ENCODE measurements around the gene PRCP. TPM values are rescaled to one million over a fixed set of nuclear protein-coding genes. Genes with fewer than 3 reads are reported as not detected.
"Not testable (repeated sequence)": the region's sequence is repeated elsewhere in the genome, so short reads cannot be mapped to it uniquely, and the experiment has no call there.

PRCP gene
- total RNA-seq, 4 donors from 2014 or later: 7.1 to 17.8 (median 9.5) TPM

DNA sequence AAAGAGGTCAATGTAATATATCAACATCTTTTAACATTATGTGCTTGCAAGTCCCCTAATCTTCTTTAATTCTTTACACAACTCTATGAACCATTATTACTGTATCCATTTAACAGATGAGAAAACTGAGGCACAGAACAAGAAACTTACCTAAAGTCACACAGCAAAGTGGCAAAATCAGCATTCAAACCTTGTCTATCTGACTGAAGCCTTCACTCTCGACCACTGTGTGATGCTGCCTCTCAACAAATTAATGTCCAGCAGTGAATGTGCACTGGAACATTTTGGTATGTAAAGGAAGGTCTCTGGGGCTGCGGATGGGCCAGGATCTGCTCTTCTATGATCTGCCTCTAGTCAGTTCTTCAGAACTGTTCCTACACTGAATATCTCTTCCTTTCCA is 42.1 kb downstream of the PRCP start:
- Histone ChIP-seq H3K27ac (no peak overlapping the region), H3K27me3 (no peaks in the 10 kb centered on the region), H3K9me3 (no peaks in the 10 kb centered on the region), H3K36me3 (no peaks in the 10 kb centered on the region), H3K4me3 (no peak overlapping the region), H3K4me1 (peaks cover 0 to 10% of the 10 kb centered on the region in 2 donors)
- TF ChIP-seq CTCF (IDR thresholded peaks at IDR 0.05 in 4 of 5, conservative IDR thresholded peaks at IDR 0.05 in 1 of 5) (no peak), POLR2A (IDR thresholded peaks at IDR 0.05) (no peak)
- intact Hi-C loops (cut with DNase I; ENCODE audit: low total_unique reads): no loop called here
- DNase-seq (no peak), ATAC-seq (no peak)
- in situ Hi-C loops (cut with MboI; ENCODE audit: low sequenced_read_pairs in 4 of 4): loop anchor here in 1 of 4 donors (25.0 kb wide), 1 partner anchor 954 kb away; no protein-coding TSS in a partner anchor

DNA sequence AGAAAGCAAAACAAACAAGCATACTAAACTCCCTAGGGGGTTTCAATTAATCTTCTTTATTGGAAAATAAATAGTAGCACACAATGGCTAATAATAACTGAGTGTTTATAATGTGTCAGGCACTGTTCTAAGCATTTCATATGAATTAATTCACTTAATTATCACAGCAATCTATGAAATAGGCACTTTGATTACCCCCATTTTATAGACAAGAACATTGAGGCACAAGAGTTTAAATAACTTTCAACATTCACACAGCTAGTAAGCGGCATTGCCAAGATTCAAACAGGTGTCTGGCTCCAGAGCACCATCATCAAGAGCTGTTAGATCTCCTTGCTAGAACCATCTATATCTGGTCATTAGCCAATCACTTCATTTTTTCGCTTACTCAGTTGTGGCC is 43.1 kb downstream of the PRCP start:
- intact Hi-C loops (cut with DNase I; ENCODE audit: low total_unique reads) (no loop called here), in situ Hi-C loops (cut with MboI; ENCODE audit: low sequenced_read_pairs in 4 of 4) (loop anchor here in 1 of 4 donors (25.0 kb wide), 1 partner anchor 955 kb away; no protein-coding TSS in a partner anchor)
- TF ChIP-seq CTCF (IDR thresholded peaks at IDR 0.05 in 4 of 5, conservative IDR thresholded peaks at IDR 0.05 in 1 of 5): no peak
- TF ChIP-seq POLR2A (IDR thresholded peaks at IDR 0.05): no peak
- Histone ChIP-seq H3K27me3 (no peaks in the 10 kb centered on the region), H3K9me3 (no peaks in the 10 kb centered on the region), H3K4me3 (no peak overlapping the region), H3K4me1 (peaks cover 0 to 10% of the 10 kb centered on the region in 2 donors), H3K36me3 (no peaks in the 10 kb centered on the region), H3K27ac (no peak overlapping the region)
- ATAC-seq (no peak), DNase-seq (no peak)

DNA sequence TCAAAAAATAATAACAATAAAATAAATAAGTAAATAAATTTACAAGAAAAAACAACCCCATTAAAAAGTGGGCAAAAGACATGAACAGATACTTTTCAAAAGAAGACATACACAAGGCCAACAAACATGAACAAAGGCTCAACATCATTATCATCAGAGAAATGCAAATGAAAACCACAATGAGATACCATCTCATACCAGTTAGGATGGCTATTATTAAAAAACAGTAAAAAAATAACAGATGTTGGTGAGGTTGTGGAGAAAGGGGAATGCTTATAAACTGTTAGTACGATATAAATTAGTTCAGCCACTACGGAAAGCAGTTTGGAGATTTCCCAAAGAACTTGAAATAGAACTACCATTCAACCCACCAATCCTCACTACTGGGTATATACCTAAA is 44.6 kb downstream of the PRCP start:
- DNase-seq: no peak
- ATAC-seq: no peak
- TF ChIP-seq POLR2A (IDR thresholded peaks at IDR 0.05) (no peak), CTCF (IDR thresholded peaks at IDR 0.05 in 4 of 5, conservative IDR thresholded peaks at IDR 0.05 in 1 of 5) (no peak)
- no peak overlapping the region for H3K27ac ChIP-seq
- intact Hi-C loops (cut with DNase I; ENCODE audit: low total_unique reads) (no loop called here), in situ Hi-C loops (cut with MboI; ENCODE audit: low sequenced_read_pairs in 4 of 4) (loop anchor here in 1 of 4 donors (25.0 kb wide), 1 partner anchor 957 kb away; no protein-coding TSS in a partner anchor)
- H3K4me3 ChIP-seq: no peak overlapping the region
- no peaks in the 10 kb centered on the region for H3K36me3 ChIP-seq
- no peaks in the 10 kb centered on the region for H3K27me3 ChIP-seq
- peaks cover 0 to 10% of the 10 kb centered on the region in 2 donors for H3K4me1 ChIP-seq
- H3K9me3 ChIP-seq: no peaks in the 10 kb centered on the region

DNA sequence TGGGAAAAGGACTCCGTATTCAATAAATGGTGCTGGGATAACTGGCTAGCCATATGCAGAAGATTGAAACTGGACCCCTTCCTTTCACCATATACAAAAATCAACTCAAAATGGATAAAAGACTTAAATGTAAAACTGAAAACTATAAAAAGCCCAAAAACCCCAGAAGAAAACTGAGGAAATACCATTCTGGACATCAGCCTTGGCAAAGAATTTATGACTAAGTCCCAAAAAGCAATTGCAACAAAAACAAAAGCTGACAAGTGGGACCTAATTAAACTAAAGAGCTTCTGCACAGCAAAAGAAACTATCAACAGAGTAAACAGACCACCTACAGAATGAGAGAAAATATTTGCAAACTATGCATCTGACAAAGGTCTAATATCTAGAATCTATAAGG is 45.3 kb downstream of the PRCP start:
- H3K9me3 ChIP-seq; H3K4me1 ChIP-seq; H3K36me3 ChIP-seq; intact Hi-C loops (cut with DNase I; ENCODE audit: low total_unique reads); H3K4me3 ChIP-seq; H3K27ac ChIP-seq; ATAC-seq; DNase-seq; H3K27me3 ChIP-seq: not testable (repeated sequence)
- in situ Hi-C loops (cut with MboI; ENCODE audit: low sequenced_read_pairs in 4 of 4): loop anchor here in 1 of 4 donors (25.0 kb wide), 1 partner anchor 957 kb away; no protein-coding TSS in a partner anchor

DNA sequence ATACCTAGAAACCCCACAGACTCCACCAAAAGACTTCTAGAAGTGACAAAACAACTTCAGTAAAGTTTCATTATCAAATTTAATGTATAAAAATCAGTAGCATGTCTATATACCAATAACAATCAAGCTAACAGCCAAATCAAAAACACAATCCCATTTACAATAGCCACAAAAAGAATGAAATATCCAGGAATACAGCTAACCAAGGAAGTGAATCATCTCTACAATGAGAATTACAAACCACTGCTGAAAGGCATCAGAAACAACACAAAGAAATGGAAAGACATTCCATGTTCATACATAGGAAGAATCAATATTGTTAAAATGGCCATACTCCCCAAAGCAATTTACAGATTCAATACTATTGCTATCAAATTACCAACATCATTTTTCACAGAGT is 46.0 kb downstream of the PRCP start:
- Histone ChIP-seq H3K27ac (no peak overlapping the region), H3K27me3 (no peaks in the 10 kb centered on the region), H3K4me1 (peaks cover 0 to 10% of the 10 kb centered on the region in 2 donors), H3K36me3 (peaks cover 0 to 10% of the 10 kb centered on the region in 2 donors), H3K4me3 (no peak overlapping the region), H3K9me3 (no peaks in the 10 kb centered on the region)
- intact Hi-C loops (cut with DNase I; ENCODE audit: low total_unique reads): no loop called here
- no peak for ATAC-seq
- in situ Hi-C loops (cut with MboI; ENCODE audit: low sequenced_read_pairs in 4 of 4): loop anchor here in 1 of 4 donors (25.0 kb wide), 1 partner anchor 958 kb away; no protein-coding TSS in a partner anchor
- TF ChIP-seq POLR2A (IDR thresholded peaks at IDR 0.05) (no peak), CTCF (IDR thresholded peaks at IDR 0.05 in 4 of 5, conservative IDR thresholded peaks at IDR 0.05 in 1 of 5) (no peak)
- DNase-seq: no peak
